Measurements from ENCODE around the gene DACH1.

The DACH1 gene

DNA sequence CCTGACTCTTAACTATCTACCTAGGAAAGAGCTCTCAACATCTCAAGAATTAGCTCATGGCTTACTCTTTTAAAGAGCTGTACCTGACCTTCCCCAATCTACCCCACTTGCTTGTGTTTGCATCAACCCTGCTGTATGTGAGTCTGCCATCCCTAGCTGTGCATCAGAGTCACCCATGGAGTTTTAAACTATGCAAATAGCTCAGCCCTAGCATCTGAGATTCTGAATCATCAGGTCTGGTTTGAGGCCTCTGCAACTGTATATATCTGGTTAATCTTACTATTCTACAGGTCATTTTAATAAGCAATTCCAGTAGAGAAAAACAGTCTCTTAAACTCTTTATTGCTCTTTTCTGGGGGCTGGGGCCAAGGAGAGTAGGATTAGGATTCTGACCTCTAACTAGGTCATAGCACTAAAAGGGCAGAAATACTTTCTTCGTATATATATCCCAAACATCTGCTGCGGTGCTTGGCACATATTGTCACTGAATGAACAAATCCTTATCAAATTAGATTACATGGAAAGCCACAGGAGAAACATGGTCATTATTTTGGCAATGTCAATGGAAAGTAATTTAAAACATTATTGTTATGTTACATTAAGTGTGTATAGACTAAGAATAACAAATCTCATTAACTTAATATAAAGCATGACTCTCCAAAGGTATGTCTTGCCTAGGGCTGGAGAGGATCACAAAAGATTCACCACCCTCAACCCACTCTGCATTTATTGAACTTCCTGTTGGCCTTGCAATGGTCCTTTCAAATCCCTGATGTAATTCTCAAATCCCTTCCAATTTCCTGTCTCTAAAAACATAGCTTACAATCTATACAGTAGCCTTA is 232.2 kb downstream of the DACH1 start (continued):
- TF ChIP-seq CSDC2 (CRISPR knock-in tag; IDR thresholded peaks at IDR 0.05), result no peak
- TF ChIP-seq BACH2 (CRISPR knock-in tag; IDR thresholded peaks at IDR 0.05; ENCODE audit: borderline replicate concordance), result no peak

DNA sequence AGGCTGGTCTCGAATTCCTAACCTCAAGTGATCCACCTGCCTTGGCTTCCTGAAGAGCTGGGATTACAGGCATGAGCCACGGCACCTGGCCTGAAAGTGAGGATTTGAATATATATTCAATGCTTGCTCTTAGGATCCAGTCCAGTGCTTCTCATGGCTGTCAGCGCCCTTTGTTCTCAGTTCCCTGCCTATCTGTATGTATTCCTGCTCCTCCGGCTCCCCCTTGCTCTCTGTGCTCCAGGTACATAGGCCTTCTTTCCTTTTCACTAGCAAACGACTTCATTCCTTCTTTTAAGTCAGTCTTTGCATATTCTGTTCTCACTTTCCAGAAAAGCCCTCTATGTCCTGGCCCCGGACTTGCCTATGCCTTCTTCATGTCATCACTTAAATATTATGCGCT is 232.8 kb downstream of the DACH1 start:
- no peak for TF ChIP-seq SNAI2 (CRISPR knock-in tag; IDR thresholded peaks at IDR 0.05)
- TF ChIP-seq OSR1 (CRISPR knock-in tag; IDR thresholded peaks at IDR 0.05), result no peak
- TF ChIP-seq ZNF565 (CRISPR knock-in tag; conservative IDR thresholded peaks at IDR 0.05; ENCODE audit: low read depth), result no peak
- no peak for ATAC-seq

DNA sequence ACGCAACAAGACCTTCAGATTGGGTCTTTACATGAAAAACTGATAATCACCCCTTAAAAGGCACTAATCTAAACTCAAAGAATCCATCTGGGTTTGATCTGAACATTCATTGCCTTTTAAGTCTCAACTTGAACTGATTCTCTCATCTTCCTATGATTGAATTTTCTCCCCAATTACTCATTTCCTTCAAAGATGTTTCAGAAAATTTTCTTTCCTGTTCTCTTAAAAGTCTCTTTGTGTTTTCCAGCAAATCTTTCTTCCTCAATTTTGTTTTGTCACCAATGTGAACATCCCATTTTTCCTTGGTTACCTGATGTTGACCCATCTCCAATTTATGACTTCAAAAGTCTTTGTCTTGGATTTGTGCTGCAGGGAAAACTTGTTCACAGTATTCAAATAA is 234.3 kb downstream of the DACH1 start:
- no peak for ATAC-seq
- TF ChIP-seq ZC3H10 (CRISPR knock-in tag; IDR thresholded peaks at IDR 0.05) (no peak), RARB (CRISPR knock-in tag; IDR thresholded peaks at IDR 0.05) (no peak), ZNF565 (CRISPR knock-in tag; conservative IDR thresholded peaks at IDR 0.05; ENCODE audit: low read depth) (no peak), BACH2 (CRISPR knock-in tag; IDR thresholded peaks at IDR 0.05; ENCODE audit: borderline replicate concordance) (no peak), ESRRG (CRISPR knock-in tag; IDR thresholded peaks at IDR 0.05) (no peak), ZNF8 (CRISPR knock-in tag; IDR thresholded peaks at IDR 0.05) (no peak), ISL1 (CRISPR knock-in tag; IDR thresholded peaks at IDR 0.05) (no peak), TCF4 (CRISPR knock-in tag; IDR thresholded peaks at IDR 0.05; ENCODE audit: borderline replicate concordance) (no peak), ZFP30 (CRISPR knock-in tag; IDR thresholded peaks at IDR 0.05) (no peak), GLIS3 (CRISPR knock-in tag; IDR thresholded peaks at IDR 0.05) (no peak)
- TF ChIP-seq, protein P1, sequence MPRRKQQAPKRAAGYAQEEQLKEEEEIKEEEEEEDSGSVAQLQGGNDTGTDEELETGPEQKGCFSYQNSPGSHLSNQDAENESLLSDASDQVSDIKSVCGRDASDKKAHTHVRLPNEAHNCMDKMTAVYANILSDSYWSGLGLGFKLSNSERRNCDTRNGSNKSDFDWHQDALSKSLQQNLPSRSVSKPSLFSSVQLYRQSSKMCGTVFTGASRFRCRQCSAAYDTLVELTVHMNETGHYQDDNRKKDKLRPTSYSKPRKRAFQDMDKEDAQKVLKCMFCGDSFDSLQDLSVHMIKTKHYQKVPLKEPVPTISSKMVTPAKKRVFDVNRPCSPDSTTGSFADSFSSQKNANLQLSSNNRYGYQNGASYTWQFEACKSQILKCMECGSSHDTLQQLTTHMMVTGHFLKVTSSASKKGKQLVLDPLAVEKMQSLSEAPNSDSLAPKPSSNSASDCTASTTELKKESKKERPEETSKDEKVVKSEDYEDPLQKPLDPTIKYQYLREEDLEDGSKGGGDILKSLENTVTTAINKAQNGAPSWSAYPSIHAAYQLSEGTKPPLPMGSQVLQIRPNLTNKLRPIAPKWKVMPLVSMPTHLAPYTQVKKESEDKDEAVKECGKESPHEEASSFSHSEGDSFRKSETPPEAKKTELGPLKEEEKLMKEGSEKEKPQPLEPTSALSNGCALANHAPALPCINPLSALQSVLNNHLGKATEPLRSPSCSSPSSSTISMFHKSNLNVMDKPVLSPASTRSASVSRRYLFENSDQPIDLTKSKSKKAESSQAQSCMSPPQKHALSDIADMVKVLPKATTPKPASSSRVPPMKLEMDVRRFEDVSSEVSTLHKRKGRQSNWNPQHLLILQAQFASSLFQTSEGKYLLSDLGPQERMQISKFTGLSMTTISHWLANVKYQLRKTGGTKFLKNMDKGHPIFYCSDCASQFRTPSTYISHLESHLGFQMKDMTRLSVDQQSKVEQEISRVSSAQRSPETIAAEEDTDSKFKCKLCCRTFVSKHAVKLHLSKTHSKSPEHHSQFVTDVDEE (CRISPR knock-in tag; IDR thresholded peaks at IDR 0.05), result no peak
- TF ChIP-seq, protein P2, sequence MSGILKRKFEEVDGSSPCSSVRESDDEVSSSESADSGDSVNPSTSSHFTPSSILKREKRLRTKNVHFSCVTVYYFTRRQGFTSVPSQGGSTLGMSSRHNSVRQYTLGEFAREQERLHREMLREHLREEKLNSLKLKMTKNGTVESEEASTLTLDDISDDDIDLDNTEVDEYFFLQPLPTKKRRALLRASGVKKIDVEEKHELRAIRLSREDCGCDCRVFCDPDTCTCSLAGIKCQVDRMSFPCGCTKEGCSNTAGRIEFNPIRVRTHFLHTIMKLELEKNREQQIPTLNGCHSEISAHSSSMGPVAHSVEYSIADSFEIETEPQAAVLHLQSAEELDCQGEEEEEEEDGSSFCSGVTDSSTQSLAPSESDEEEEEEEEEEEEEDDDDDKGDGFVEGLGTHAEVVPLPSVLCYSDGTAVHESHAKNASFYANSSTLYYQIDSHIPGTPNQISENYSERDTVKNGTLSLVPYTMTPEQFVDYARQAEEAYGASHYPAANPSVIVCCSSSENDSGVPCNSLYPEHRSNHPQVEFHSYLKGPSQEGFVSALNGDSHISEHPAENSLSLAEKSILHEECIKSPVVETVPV (CRISPR knock-in tag; IDR thresholded peaks at IDR 0.05), result no peak
- TF ChIP-seq, protein P3, sequence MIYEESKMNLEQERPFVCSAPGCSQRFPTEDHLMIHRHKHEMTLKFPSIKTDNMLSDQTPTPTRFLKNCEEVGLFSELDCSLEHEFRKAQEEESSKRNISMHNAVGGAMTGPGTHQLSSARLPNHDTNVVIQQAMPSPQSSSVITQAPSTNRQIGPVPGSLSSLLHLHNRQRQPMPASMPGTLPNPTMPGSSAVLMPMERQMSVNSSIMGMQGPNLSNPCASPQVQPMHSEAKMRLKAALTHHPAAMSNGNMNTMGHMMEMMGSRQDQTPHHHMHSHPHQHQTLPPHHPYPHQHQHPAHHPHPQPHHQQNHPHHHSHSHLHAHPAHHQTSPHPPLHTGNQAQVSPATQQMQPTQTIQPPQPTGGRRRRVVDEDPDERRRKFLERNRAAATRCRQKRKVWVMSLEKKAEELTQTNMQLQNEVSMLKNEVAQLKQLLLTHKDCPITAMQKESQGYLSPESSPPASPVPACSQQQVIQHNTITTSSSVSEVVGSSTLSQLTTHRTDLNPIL (CRISPR knock-in tag; IDR thresholded peaks at IDR 0.05; ENCODE audit: low read depth), result no peak

DNA sequence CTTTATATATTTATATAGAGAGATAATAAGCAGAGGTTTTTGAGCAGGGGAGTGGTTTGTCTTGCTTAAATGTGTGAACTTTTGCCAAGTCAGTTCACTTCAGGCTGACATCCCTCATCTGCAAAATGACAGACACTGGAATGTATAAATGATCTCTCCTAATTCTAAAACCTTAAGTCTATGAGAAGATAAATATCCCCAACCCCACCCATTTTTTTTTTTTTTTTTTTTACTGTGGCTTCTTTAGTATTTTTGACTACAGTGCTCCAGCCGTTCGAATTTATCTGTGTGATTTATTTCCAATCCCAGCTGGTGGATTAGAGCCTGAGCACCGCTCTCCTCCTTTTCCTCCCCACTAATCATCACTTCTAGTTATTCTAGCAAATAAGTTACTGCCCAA is 234.8 kb downstream of the DACH1 start:
- ATAC-seq, result no peak
- TF ChIP-seq PPARA (CRISPR knock-in tag; IDR thresholded peaks at IDR 0.05; ENCODE audit: borderline replicate concordance) (no peak), OSR1 (CRISPR knock-in tag; IDR thresholded peaks at IDR 0.05) (no peak), ZC3H10 (CRISPR knock-in tag; IDR thresholded peaks at IDR 0.05) (no peak), BACH2 (CRISPR knock-in tag; IDR thresholded peaks at IDR 0.05; ENCODE audit: borderline replicate concordance) (no peak), GLIS3 (CRISPR knock-in tag; IDR thresholded peaks at IDR 0.05) (no peak), TCF4 (CRISPR knock-in tag; IDR thresholded peaks at IDR 0.05; ENCODE audit: borderline replicate concordance) (no peak), ZNF70 (CRISPR knock-in tag; IDR thresholded peaks at IDR 0.05) (no peak), ISL1 (CRISPR knock-in tag; IDR thresholded peaks at IDR 0.05) (no peak), ZNF8 (CRISPR knock-in tag; IDR thresholded peaks at IDR 0.05) (no peak)
- TF ChIP-seq, protein P1 (CRISPR knock-in tag; IDR thresholded peaks at IDR 0.05), result no peak

Measured in SK-N-SH treated with all-trans-retinoic acid at 6 μM for 48 hours (cell line).